GM12878 (cell line): Measurements from ENCODE around the gene ZNF81. TPM values are rescaled to one million over a fixed set of nuclear protein-coding genes. Genes with fewer than 3 reads are reported as not detected.

Experiments
- ATAC-seq: fragments of 200-7000 bp; cut with Tn5 transposase; 3 replicates; pipeline ENCODE4 v1.9.1; 2020; ENCODE audit warnings: mild to moderate bottlenecking, moderate library complexity
- BruUV-seq: library from RNA; stranded (reverse); fragments of 400-500 nt; replicated peaks from 2 replicates; lab custom pipeline; 2021; lab: Mats Ljungman, UMichigan
- CTCF ChIA-PET: fragments of 300-600 bp; sonication (Branson Sonifier 250); formaldehyde crosslinking; extraction: SDS; loops from one replicate; lab custom pipeline; 2021; ENCODE audit warnings: inconsistent platforms; lab: Yijun Ruan, JAX
- POLR2A ChIA-PET: fragments of 350-600 bp; formaldehyde crosslinking; extraction: SDS; loops from one replicate; lab custom pipeline; 2021; ENCODE audit warnings: inconsistent platforms; lab: Charles Lee
- RAD21 ChIA-PET: fragments of 300-600 bp; sonication (Branson Sonifier 250); formaldehyde crosslinking; loops from one replicate; lab custom pipeline; 2023; ENCODE audit warnings: antibody characterized with exemption; ENCODE audit not compliant: unreplicated experiment; lab: Charles Lee
- SMC1A ChIA-PET: fragments of 300-600 bp; sonication (Branson Sonifier 250); formaldehyde crosslinking; loops from one replicate; lab custom pipeline; 2023; ENCODE audit not compliant: unreplicated experiment, uncharacterized antibody; lab: Charles Lee
- DNase-seq: peaks from one replicate; pipeline ENCODE4 v3.0.0-alpha.2; 2011; ENCODE audit warnings: low read depth, low spot score
- FAIRE-seq: peaks from 3 replicates; lab custom pipeline; 2011; peaks lifted over from hg19 to GRCh38; lab: Jason Lieb, UNC
- H2AFZ ChIP-seq: 2 replicates; pipeline ENCODE4 v1.6.0; 2011; ENCODE audit warnings: low read depth, low read length, control low read depth; ENCODE audit not compliant: control insufficient read depth
- H3K27ac ChIP-seq: 2 replicates; pipeline ENCODE4 v1.5.1; 2011; ENCODE audit warnings: control low read depth; ENCODE audit not compliant: control insufficient read depth, insufficient read depth
- H3K27me3 ChIP-seq, 2 experiments: replicated peaks in 1 of 2; 2 replicates each; pipeline versions ENCODE4 v1.6.0 to v1.6.1; 2011; ENCODE audit warnings: low read length in 1 of 2; ENCODE audit not compliant: control insufficient read depth in 2 of 2, insufficient read depth in 2 of 2
- H3K36me3 ChIP-seq, 2 experiments: 2 replicates each; pipeline ENCODE4 v1.5.1; 2011; ENCODE audit warnings: low read length in 1 of 2; ENCODE audit not compliant: control insufficient read depth in 2 of 2, insufficient read depth in 2 of 2
- H3K4me1 ChIP-seq: 2 replicates; pipeline ENCODE4 v1.6.1; 2011; ENCODE audit warnings: mild to moderate bottlenecking, low read length, moderate library complexity, mixed read lengths; ENCODE audit not compliant: control insufficient read depth, insufficient read depth
- H3K4me2 ChIP-seq: 2 replicates; pipeline ENCODE4 v1.6.0; 2011; ENCODE audit warnings: control low read depth; ENCODE audit not compliant: control insufficient read depth, insufficient read depth
- H3K4me3 ChIP-seq: fragments of 200-600 bp; sonication (generic); 2 replicates; pipeline ENCODE4 v1.5.1; 2016
- H3K79me2 ChIP-seq: 2 replicates; pipeline ENCODE4 v1.6.0; 2011; ENCODE audit warnings: low read length; ENCODE audit not compliant: control insufficient read depth, insufficient read depth
- H3K9ac ChIP-seq: 2 replicates; pipeline ENCODE4 v1.8.0; 2011; ENCODE audit warnings: low read length, control low read depth, mixed read lengths; ENCODE audit not compliant: control insufficient read depth, insufficient read depth
- H3K9me3 ChIP-seq: replicated peaks from 3 replicates; pipeline ENCODE4 v1.5.1; 2011; ENCODE audit warnings: mild to moderate bottlenecking, low read length; ENCODE audit not compliant: control insufficient read depth, insufficient read depth
- H4K20me1 ChIP-seq: 2 replicates; pipeline ENCODE4 v1.6.0; 2011; ENCODE audit not compliant: control insufficient read depth, insufficient read depth
- BACH1 ChIP-seq: fragments of 450-650 bp; IDR thresholded peaks from 2 replicates; pipeline ENCODE4 v1.6.1; 2017; ENCODE audit warnings: mild to moderate bottlenecking, borderline replicate concordance
- HCFC1 ChIP-seq: fragments of 150-350 bp; IDR thresholded peaks from 2 replicates; pipeline ENCODE4 v1.6.1; 2014; ENCODE audit warnings: low read length
- NFYB ChIP-seq: IDR thresholded peaks from 2 replicates; pipeline ENCODE4 v1.6.1; 2011; ENCODE audit warnings: low read depth, mild to moderate bottlenecking, low read length, improper control_type of control experiment, moderate library complexity; ENCODE audit not compliant: insufficient read depth
- SMARCA5 ChIP-seq: fragments of 450-650 bp; IDR thresholded peaks from 2 replicates; pipeline ENCODE4 v1.6.1; 2017; ENCODE audit warnings: mild to moderate bottlenecking
- STAT1 ChIP-seq: fragments of 450-650 bp; conservative IDR thresholded peaks from 2 replicates; pipeline ENCODE4 v1.6.1; 2014; ENCODE audit warnings: antibody characterized with exemption, mild to moderate bottlenecking
- ZBTB4 ChIP-seq: fragments of 450-650 bp; formaldehyde crosslinking; IDR thresholded peaks from 2 replicates; pipeline ENCODE4 v1.4.0; 2022; ENCODE audit warnings: mild to moderate bottlenecking, moderate library complexity
- ZNF274 ChIP-seq: IDR thresholded peaks from one replicate; pipeline ENCODE4 v1.8.0; 2011; ENCODE audit not compliant: insufficient read length, insufficient read depth
- ZSCAN29 ChIP-seq: fragments of 450-650 bp; IDR thresholded peaks from 2 replicates; pipeline ENCODE4 v1.6.1; 2017; ENCODE audit warnings: mild to moderate bottlenecking, moderate library complexity
- ZZZ3 ChIP-seq: IDR thresholded peaks from 2 replicates; pipeline ENCODE4 v1.6.1; 2011; ENCODE audit warnings: low read depth; ENCODE audit not compliant: control insufficient read depth, insufficient read length
- WGBS: methylation state at CpG from one replicate; pipeline ENCODE4 v1.1.6; 2016; ENCODE audit warnings: low lambda C conversion rate; ENCODE audit not compliant: insufficient replicate concordance, insufficient coverage; ENCODE audit errors: missing lambda C conversion rate; 5-methylcytosine and 5-hydroxymethylcytosine counted together
- in situ Hi-C: fragments of 300-500 bp; cut with MboI; formaldehyde crosslinking; loops from 9 replicates; pipeline ENCODE4 v1.14.3; 2018; ENCODE audit warnings: mixed read lengths
- intact Hi-C: fragments of 100-400 bp; cut with micrococcal nuclease; formaldehyde crosslinking; loops from one replicate; pipeline ENCODE4 v1.14.2; 2022; ENCODE audit not compliant: unreplicated experiment
- polyA plus RNA-seq, 11 experiments: library from polyadenylated mRNA; depleted of rRNA in 4 of 11; unstranded in 6 of 11; stranded (reverse) in 5 of 11; fragments of >200 nt; fragmentation: Nextera tagmentation in 4 of 11; fragmentation: Illumina TruSeq in 1 of 11; extraction: Ambion mirVana in 4 of 11; extraction: Trizol in 1 of 11; gene quantifications; 1 replicate in 1 of 11; 2 replicates in 10 of 11; pipeline versions ENCODE4 v1.2.1 to v1.2.3, GENCODE V29; 2011 to 2016; ENCODE audit warnings: inconsistent platforms in 2 of 11, missing spikeins in 2 of 11, low read depth in 1 of 11
- total RNA-seq, 4 experiments: library from RNA; depleted of rRNA in 3 of 4; stranded (reverse); fragments of >200 nt in 3 of 4; fragmentation: Illumina TruSeq in 1 of 4; extraction: Trizol in 1 of 4; gene quantifications; 2 replicates each; pipeline versions ENCODE4 v1.2.1 to v1.2.3, GENCODE V29; 2013 to 2021
- TF ChIP-seq, protein P1 (sequence below): fragments of 450-650 bp; IDR thresholded peaks from 2 replicates; pipeline ENCODE4 v1.6.1; 2018; ENCODE audit warnings: mild to moderate bottlenecking, low read depth, moderate library complexity; ENCODE audit not compliant: partially characterized antibody
- TF ChIP-seq, protein P2 (sequence below): fragments of 450-650 bp; IDR thresholded peaks from 2 replicates; pipeline ENCODE4 v1.6.1; 2014; ENCODE audit warnings: mild to moderate bottlenecking
- TF ChIP-seq, protein P3 (sequence below): IDR thresholded peaks from 2 replicates; pipeline ENCODE4 v1.6.1; 2012; ENCODE audit warnings: low read depth, low read length, improper control_type of control experiment
- TF ChIP-seq, protein P4 (sequence below): IDR thresholded peaks from 2 replicates; pipeline ENCODE4 v1.6.1; 2011; ENCODE audit warnings: mild to moderate bottlenecking, low read depth, low read length, moderate library complexity; ENCODE audit not compliant: insufficient replicate concordance

The ZNF81 gene
- total and polyA plus RNA-seq, 10 of the 15 experiments (the other 5 are each of a cell fraction or from before 2014, with no cell fraction given) = 3.4 to 7.2 (median 4.4) TPM

DNA sequence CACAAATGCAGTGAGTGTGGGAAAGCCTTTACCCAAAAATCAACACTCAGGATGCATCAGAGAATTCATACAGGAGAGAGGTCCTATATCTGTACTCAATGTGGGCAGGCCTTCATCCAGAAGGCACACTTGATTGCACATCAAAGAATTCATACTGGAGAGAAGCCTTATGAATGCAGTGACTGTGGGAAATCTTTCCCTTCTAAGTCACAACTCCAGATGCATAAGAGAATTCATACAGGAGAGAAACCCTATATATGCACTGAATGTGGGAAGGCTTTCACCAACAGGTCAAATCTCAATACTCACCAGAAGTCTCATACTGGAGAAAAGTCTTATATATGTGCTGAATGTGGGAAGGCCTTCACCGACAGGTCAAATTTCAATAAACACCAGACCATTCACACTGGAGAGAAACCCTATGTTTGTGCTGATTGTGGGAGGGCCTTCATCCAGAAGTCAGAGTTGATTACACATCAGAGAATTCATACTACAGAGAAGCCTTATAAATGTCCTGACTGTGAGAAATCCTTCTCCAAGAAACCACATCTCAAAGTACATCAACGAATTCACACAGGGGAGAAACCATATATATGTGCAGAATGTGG is 79.3 kb downstream of the ZNF81 start (continued):
- no peak for TF ChIP-seq ZZZ3

DNA sequence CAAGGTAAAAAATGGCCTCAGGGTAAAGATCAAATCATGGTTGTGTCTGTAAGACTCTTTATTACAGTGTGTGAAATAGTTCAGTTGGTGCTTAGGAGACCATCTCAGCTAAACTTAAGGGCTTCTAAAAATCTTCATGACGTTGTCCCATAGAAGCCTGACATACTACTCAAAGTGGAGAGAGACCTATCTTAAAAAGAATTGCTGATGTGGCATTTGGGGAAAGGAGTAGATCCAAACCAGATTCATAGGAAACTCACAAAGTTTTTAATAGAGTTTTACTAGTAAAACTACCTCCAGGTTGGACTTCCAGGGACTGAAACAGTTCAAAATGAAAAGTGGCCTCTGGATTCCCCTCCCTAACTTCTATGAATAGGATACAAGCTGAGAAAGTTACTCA is 81.6 kb downstream of the ZNF81 start:
- Histone ChIP-seq H2AFZ (no peak overlapping the region), H4K20me1 (no peaks in the 10 kb centered on the region), H3K79me2 (no peaks in the 10 kb centered on the region), H3K27ac (no peak overlapping the region), H3K36me3 (no peaks in the 10 kb centered on the region), H3K4me2 (no peak overlapping the region), H3K4me3 (no peak overlapping the region), H3K4me1 (no peaks in the 10 kb centered on the region), H3K27me3 (no peaks in the 10 kb centered on the region), H3K9me3 (peaks cover 5% of the 10 kb centered on the region; the same call in 2 of the 3 replicates), H3K9ac (no peak overlapping the region)
- SMC1A ChIA-PET = interaction anchor here (0.7 kb wide), 1 partner anchor 58 kb away, joined by 3 read pairs; no protein-coding TSS in a partner anchor
- BruUV-seq = no TSS peak
- RAD21 ChIA-PET = no interaction called here
- ATAC-seq = no peak
- WGBS = 53% methylated on average over 1 of the region's 1 CpG
- no peak for FAIRE-seq
- no peak for DNase-seq
- POLR2A ChIA-PET = no interaction called here
- intact Hi-C loops (no loop called here), in situ Hi-C loops (no loop called here)
- CTCF ChIA-PET = interaction anchor here (1.1 kb wide), 1 partner anchor 18 kb away, joined by 3 read pairs; no protein-coding TSS in a partner anchor
- TF ChIP-seq, protein P1, sequence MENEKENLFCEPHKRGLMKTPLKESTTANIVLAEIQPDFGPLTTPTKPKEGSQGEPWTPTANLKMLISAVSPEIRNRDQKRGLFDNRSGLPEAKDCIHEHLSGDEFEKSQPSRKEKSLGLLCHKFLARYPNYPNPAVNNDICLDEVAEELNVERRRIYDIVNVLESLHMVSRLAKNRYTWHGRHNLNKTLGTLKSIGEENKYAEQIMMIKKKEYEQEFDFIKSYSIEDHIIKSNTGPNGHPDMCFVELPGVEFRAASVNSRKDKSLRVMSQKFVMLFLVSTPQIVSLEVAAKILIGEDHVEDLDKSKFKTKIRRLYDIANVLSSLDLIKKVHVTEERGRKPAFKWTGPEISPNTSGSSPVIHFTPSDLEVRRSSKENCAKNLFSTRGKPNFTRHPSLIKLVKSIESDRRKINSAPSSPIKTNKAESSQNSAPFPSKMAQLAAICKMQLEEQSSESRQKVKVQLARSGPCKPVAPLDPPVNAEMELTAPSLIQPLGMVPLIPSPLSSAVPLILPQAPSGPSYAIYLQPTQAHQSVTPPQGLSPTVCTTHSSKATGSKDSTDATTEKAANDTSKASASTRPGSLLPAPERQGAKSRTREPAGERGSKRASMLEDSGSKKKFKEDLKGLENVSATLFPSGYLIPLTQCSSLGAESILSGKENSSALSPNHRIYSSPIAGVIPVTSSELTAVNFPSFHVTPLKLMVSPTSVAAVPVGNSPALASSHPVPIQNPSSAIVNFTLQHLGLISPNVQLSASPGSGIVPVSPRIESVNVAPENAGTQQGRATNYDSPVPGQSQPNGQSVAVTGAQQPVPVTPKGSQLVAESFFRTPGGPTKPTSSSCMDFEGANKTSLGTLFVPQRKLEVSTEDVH = no peak
- no peak for TF ChIP-seq NFYB
- TF ChIP-seq, protein P2, sequence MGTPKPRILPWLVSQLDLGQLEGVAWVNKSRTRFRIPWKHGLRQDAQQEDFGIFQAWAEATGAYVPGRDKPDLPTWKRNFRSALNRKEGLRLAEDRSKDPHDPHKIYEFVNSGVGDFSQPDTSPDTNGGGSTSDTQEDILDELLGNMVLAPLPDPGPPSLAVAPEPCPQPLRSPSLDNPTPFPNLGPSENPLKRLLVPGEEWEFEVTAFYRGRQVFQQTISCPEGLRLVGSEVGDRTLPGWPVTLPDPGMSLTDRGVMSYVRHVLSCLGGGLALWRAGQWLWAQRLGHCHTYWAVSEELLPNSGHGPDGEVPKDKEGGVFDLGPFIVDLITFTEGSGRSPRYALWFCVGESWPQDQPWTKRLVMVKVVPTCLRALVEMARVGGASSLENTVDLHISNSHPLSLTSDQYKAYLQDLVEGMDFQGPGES = no peak
- no peak for TF ChIP-seq ZNF274
- TF ChIP-seq, protein P3, sequence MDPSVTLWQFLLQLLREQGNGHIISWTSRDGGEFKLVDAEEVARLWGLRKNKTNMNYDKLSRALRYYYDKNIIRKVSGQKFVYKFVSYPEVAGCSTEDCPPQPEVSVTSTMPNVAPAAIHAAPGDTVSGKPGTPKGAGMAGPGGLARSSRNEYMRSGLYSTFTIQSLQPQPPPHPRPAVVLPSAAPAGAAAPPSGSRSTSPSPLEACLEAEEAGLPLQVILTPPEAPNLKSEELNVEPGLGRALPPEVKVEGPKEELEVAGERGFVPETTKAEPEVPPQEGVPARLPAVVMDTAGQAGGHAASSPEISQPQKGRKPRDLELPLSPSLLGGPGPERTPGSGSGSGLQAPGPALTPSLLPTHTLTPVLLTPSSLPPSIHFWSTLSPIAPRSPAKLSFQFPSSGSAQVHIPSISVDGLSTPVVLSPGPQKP = no peak
- TF ChIP-seq HCFC1 = no peak
- TF ChIP-seq, protein P4, sequence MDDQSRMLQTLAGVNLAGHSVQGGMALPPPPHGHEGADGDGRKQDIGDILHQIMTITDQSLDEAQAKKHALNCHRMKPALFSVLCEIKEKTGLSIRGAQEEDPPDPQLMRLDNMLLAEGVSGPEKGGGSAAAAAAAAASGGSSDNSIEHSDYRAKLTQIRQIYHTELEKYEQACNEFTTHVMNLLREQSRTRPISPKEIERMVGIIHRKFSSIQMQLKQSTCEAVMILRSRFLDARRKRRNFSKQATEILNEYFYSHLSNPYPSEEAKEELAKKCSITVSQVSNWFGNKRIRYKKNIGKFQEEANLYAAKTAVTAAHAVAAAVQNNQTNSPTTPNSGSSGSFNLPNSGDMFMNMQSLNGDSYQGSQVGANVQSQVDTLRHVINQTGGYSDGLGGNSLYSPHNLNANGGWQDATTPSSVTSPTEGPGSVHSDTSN = no peak
- TF ChIP-seq STAT1 = no peak
- TF ChIP-seq ZSCAN29 = no peak
- no peak for TF ChIP-seq SMARCA5
- no peak for TF ChIP-seq ZBTB4
- no peak for TF ChIP-seq BACH1
